Coronary artery (tissue), 2 donors: ENCODE results near the gene MRPS34.

Experiments
- DNase-seq: peaks from one replicate; pipeline ENCODE4 v3.0.0-alpha.2; 2017; ENCODE audit warnings: low spot score
- H3K27ac ChIP-seq, 2 donors: fragments of 200-600 bp; sonication (generic); one replicate each; pipeline ENCODE4 v1.5.1; 2016 to 2019
- H3K4me3 ChIP-seq: fragments of 200-600 bp; sonication (generic); 2 replicates; pipeline ENCODE4 v1.5.1; 2016; ENCODE audit warnings: mild to moderate bottlenecking, moderate library complexity
- TF ChIP-seq, protein P1 (sequence below): fragments of 200-600 bp; sonication (generic); IDR thresholded peaks from one replicate; pipeline ENCODE4 v1.5.1; 2019; ENCODE audit warnings: antibody characterized with exemption

The MRPS34 gene

DNA sequence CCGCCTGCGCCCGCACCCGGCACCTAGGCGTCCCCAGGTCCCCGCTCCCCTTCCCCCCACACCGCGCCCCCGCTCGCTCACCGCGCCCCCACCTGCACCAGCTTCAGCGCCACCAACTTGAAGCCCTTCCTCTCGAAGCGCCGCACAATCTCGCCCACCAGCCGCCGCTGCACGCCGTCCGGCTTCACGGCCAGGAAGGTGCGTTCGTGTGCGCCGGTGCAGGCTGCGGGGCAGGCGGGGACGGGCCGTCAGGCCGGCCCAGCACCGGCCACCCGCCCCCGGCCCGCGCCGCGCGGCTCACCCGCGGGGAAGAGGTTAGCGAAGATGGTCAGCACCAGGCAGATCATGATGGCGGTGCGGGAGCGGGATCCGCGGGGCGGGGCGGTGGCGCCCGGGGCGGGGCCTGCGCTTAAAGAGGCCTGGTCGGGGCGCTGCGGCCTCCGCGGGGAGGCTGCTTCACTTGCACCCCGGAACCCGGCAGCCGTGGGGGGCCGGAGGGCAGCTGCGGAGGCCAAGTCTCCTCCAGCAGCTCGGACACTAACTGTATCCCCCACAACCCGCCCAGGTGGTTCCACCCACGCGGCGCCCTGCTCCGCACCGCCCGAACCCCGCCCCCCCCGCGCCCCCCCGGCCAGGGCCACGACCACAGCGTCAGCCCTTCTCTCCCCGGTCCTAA, 1.6 kb downstream of the MRPS34 start, which contains the start of gene NME3:
NME3 (minus strand) TSS at position 356 of the 676 bp plus-strand sequence; CDS start at position 347, 9 bp downstream.
- Histone ChIP-seq H3K27ac (peak within 1 kb of the TSS; percentile 82 to 91), H3K4me3 (peak within 1 kb of the TSS; percentile 98)
- TF ChIP-seq, protein P1, sequence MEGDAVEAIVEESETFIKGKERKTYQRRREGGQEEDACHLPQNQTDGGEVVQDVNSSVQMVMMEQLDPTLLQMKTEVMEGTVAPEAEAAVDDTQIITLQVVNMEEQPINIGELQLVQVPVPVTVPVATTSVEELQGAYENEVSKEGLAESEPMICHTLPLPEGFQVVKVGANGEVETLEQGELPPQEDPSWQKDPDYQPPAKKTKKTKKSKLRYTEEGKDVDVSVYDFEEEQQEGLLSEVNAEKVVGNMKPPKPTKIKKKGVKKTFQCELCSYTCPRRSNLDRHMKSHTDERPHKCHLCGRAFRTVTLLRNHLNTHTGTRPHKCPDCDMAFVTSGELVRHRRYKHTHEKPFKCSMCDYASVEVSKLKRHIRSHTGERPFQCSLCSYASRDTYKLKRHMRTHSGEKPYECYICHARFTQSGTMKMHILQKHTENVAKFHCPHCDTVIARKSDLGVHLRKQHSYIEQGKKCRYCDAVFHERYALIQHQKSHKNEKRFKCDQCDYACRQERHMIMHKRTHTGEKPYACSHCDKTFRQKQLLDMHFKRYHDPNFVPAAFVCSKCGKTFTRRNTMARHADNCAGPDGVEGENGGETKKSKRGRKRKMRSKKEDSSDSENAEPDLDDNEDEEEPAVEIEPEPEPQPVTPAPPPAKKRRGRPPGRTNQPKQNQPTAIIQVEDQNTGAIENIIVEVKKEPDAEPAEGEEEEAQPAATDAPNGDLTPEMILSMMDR = no peak
- no peak for DNase-seq

DNA sequence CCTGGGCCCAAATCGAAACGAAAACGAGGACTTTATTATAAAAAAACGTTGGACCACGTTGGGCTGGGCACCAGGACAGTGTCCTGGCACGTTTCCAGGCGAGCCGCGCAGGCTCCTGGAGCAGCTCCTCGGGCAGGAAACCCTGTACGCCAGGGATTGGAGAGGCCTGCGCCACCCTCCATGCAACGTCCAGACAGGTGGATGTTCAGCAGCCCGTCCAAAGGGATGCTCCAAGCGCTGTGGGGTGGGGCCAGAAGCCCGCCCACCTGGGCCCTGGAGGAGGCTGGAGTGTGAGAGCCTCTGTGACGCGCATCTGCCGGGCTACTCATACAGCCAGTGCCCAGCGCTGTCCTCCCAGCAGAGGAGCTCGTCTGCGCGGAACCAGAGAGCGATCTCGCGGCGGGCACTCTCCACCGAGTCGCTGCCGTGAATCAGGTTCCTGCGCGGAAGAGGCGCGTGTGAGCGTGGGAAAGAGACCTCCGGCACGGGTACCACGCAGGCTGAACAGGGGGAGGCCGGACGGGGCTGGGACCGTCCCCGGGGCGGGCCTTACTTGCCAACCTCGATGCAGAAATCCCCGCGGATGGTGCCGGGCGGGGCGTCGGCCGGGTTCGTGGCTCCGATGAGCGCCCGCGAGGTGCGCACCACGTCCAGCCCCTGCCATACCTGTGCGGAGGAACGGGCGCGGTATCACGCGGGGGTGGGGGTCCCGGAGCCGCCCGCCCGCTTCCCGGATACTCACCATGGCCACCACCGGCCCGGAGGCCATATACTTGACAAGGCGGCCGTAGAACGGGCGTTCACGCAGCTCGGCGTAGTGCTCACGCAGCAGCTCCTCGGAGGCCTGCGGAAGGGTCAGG, 2.4 kb downstream of the MRPS34 start:
- peak overlapping the region; percentile 98 for H3K4me3 ChIP-seq
- no peak for DNase-seq
- peak overlapping the region; percentile 82 to 91 for H3K27ac ChIP-seq
- TF ChIP-seq, protein P1 = no peak

DNA sequence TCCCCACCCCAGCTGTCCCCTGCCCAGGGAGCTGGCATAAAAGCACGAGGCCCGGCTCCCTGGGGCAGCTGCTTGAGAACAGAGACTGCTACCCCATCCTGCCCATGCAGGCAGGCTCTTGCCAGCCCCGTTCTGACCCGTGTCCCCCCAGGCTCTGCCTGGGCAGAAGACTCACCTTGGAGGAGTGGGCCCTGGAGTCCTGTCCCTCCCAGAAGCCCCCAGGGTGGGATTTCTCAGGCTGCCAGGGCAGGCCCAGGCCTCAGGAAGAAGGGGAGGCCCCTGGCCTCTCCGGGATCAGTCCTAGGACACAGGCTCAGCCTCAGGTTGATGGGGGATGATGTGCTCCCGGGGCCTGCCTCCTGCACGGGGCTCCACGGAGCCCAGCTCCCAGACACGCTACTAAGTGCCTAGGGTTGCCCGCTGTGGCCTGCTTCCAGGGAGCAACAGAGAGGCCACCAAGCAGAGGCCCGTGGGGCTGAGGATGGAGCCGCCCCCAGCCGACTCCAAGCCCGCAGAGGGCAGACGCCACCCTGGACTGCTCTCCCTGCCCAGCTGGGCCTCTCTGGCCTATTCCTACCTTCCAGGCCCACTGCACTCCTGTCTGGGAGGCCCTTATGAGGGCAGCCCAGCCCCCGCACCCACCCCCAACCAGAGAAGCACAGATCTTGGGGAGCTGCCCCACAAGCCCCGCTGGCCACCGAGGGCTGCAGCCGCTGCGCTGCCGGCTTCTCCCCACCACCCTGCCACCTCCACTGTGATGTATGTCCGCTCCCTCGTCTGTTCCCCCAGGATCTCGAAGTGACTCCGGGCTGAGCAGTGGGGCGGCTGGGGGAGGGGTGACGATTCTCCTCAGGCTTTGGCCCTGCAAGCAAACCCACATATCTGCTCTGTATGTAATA, 3.3 kb downstream of the MRPS34 start:
- TF ChIP-seq, protein P1 = no peak
- Histone ChIP-seq H3K27ac (peak overlapping the region; percentile 82 to 91), H3K4me3 (peak overlapping the region; percentile 98)
- DNase-seq = no peak

DNA sequence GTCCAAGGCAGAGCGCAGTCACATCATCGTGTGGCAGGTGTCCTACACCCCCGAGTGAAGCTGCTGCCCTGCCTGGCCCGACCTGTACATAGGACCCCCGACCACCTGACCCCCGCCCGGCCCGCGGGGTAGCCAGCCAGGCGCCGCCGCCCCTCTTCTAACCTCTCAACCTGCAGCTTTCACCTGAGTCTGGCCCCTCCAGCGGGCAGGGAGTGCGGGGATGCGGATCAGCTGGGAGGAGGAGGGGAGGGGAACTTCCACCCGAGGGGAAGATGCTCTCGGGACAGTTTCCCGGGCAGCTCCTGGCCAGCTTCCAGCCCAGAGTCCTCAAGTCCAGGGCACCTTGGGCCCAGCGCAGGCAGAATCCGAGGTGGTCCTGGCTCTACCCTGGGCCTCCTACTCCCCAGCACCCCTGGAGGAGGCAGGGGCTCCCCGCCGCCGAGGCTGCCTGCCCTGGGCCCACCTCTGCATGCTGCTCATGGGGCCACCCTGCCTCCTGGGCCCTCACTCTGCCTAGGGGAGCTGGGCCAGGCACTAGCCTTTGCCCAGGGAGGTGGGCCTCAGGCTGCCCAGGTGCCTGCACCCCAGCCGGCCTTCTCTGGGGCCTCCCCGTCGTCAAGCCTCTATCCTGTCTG, 4.0 kb downstream of the MRPS34 start:
- H3K4me3 ChIP-seq = no peak overlapping the region
- no peak for DNase-seq
- no peak overlapping the region for H3K27ac ChIP-seq
- TF ChIP-seq, protein P1 = no peak

DNA sequence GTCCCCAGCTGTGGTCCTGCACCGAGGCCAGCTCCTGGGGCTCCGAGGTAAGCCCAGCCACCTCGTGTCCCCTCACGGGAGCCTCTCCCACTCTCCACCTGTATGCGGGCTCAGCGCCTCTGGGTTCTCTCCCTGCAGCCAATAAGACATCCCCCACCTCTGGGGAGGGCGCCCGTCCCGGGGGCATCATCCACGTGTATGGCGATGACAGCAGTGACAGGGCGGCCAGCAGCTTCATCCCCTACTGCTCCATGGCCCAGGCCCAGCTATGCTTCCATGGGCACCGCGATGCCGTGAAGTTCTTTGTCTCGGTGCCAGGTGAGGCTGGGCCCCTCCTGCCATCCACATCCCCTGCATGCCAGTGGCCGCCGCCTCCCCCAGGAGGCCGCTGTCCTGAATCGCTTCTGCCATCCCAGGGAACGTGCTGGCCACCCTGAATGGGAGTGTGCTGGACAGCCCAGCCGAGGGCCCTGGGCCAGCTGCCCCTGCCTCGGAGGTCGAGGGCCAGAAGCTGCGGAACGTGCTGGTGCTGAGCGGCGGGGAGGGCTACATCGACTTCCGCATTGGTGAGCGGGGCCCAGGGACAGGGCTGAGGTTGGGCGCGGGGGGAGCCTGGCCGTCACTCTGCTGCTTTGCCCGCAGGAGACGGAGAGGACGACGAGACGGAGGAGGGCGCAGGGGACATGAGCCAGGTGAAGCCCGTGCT, 4.7 kb downstream of the MRPS34 start:
- Histone ChIP-seq H3K27ac (no peak overlapping the region), H3K4me3 (no peak overlapping the region)
- no peak for DNase-seq
- TF ChIP-seq, protein P1 = no peak
